Stimulated activated CD4-positive, alpha-beta T cell treated with anti-CD3 and anti-CD28 coated beads, Interleukin-2, amount 100 ng/mL, for 24 hours (primary cell): ENCODE results near the gene ERGIC1.

ENCODE experiments used
- DNase-seq, 2 donors: peaks; one replicate each; pipeline ENCODE4 v3.0.0-alpha.2; 2020

The ERGIC1 gene

GRCh38 chr5:172988276-172988675 lies 154.2 kb downstream of the ERGIC1 start:
- no peak for DNase-seq

GRCh38 chr5:172990776-172991175 lies 156.7 kb downstream of the ERGIC1 start:
- DNase-seq: no peak

- no peak for DNase-seq
Measured at GRCh38 chr5:172994405-172994804, 160.4 kb downstream of the ERGIC1 start.

GRCh38 chr5:172999372-172999973 lies 165.4 kb downstream of the ERGIC1 start:
- no peak for DNase-seq

GRCh38 chr5:172999974-173000373 lies 165.9 kb downstream of the ERGIC1 start:
- DNase-seq: no peak

- no peak for DNase-seq
Measured at GRCh38 chr5:173001229-173001841, 167.3 kb downstream of the ERGIC1 start.
